Kidney (tissue), 14 donors: ENCODE measurements around the gene PIGL. TPM values are rescaled to one million over a fixed set of nuclear protein-coding genes. Genes with fewer than 3 reads are reported as not detected.

Experiments used
- DNase-seq, 5 donors: peaks; one replicate each; pipeline ENCODE4 v3.0.0-alpha.2; 2013 to 2020
- FAIRE-seq: peaks from 2 replicates; lab custom pipeline; 2012; peaks lifted over from hg19 to GRCh38; lab: Jason Lieb, UNC
- H3K27ac ChIP-seq, 2 donors: one replicate each; pipeline ENCODE4 v1.7.0; 2013; ENCODE audit warnings: low read depth in 2 of 2, low read length in 2 of 2, inconsistent platforms in 1 of 2
- H3K27me3 ChIP-seq: one replicate; pipeline ENCODE4 v1.7.1; 2013; ENCODE audit warnings: low read length, inconsistent platforms; ENCODE audit not compliant: control insufficient read depth, insufficient read depth
- H3K36me3 ChIP-seq, 3 donors: one replicate each; pipeline versions ENCODE4 v1.7.0 to v1.7.1; 2013; ENCODE audit warnings: low read length in 3 of 3, control low read depth in 1 of 3, inconsistent platforms in 1 of 3; ENCODE audit not compliant: insufficient read depth in 3 of 3, control insufficient read depth in 2 of 3
- H3K4me1 ChIP-seq, 3 donors: one replicate each; pipeline versions ENCODE4 v1.7.0 to v1.7.1; 2013; ENCODE audit warnings: low read length in 3 of 3, inconsistent platforms in 1 of 3, low read depth in 1 of 3; ENCODE audit not compliant: control insufficient read depth in 2 of 3, insufficient read depth in 2 of 3
- H3K4me3 ChIP-seq, 3 donors: one replicate each; pipeline versions ENCODE4 v1.7.0 to v1.8.1; 2013; ENCODE audit warnings: low read length in 3 of 3, control low read depth in 1 of 3, inconsistent platforms in 1 of 3
- H3K9ac ChIP-seq, 3 donors: one replicate each; pipeline versions ENCODE4 v1.7.0 to v1.7.1; 2013; ENCODE audit warnings: low read length in 3 of 3, control low read depth in 1 of 3, inconsistent platforms in 1 of 3
- H3K9me3 ChIP-seq, 3 donors: one replicate each; pipeline versions ENCODE4 v1.7.0 to v1.7.1; 2013; ENCODE audit warnings: low read length in 3 of 3, control low read depth in 1 of 3, inconsistent platforms in 1 of 3; ENCODE audit not compliant: control insufficient read depth in 2 of 3, insufficient read depth in 1 of 3
- intact Hi-C: fragments of 100-400 bp; cut with DNase I; formaldehyde crosslinking; loops from one replicate; pipeline ENCODE4 v1.11.1; 2022
- polyA plus RNA-seq: library from polyadenylated mRNA; stranded (reverse); fragments of 350-450 nt; fragmentation: Illumina TruSeq; extraction: RNeasy Lipid Tissue Mini Kit (QIAGEN cat#74804); gene quantifications from one replicate; pipeline ENCODE4 v1.2.3, GENCODE V29; 2014; ENCODE audit warnings: low read depth, low replicate concordance; ENCODE audit not compliant: insufficient read depth
- total RNA-seq: library from RNA; stranded (reverse); fragmentation: NEBNext Ultra II Directional; extraction: Animal tissue kit (Norgen Biotek cat#: 25700); gene quantifications from one replicate; pipeline ENCODE4 v1.2.1, GENCODE V29; 2021
- TF ChIP-seq, protein P1 (sequence below): IDR thresholded peaks from 3 replicates; pipeline ENCODE4 v1.5.1; 2012; ENCODE audit warnings: mild to moderate bottlenecking, moderate library complexity, borderline replicate concordance; ENCODE audit not compliant: insufficient read depth; ENCODE audit errors: extremely low read depth
- donor health status: control.
- donor health status: control.
- donor health status: control.
- donor health status: control.
- donor health status: control.
- donor health status: DM: yes; HTN: yes; CAD: no.
- donor health status: Normal renal cell carcinoma (clear cell type).

Gene PIGL
- total and polyA plus RNA-seq, 2 donors from 2014 or later: 13.6 to 33.5 TPM

DNA sequence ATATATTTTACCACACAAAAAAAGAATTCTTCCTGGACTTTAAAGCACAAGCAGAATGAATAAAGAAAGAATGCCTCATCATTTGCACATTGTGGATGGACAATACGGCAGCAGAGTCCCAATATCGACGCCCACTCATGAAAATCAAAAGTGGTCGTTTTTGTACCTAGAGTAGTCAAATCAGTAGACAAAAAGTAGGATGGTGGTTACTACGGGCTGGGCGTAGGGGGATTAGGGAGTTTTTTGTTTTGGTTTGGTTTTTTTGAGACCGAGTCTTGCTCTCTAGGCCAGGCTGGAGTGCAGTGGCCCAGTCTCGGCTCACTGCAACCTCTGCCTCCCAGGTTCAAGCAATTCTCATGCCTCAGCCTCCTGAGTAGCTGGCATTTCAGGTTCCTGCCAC, 144.9 kb downstream of the PIGL start:
- H3K36me3 ChIP-seq: no peaks in the 10 kb centered on the region
- TF ChIP-seq, protein P1, sequence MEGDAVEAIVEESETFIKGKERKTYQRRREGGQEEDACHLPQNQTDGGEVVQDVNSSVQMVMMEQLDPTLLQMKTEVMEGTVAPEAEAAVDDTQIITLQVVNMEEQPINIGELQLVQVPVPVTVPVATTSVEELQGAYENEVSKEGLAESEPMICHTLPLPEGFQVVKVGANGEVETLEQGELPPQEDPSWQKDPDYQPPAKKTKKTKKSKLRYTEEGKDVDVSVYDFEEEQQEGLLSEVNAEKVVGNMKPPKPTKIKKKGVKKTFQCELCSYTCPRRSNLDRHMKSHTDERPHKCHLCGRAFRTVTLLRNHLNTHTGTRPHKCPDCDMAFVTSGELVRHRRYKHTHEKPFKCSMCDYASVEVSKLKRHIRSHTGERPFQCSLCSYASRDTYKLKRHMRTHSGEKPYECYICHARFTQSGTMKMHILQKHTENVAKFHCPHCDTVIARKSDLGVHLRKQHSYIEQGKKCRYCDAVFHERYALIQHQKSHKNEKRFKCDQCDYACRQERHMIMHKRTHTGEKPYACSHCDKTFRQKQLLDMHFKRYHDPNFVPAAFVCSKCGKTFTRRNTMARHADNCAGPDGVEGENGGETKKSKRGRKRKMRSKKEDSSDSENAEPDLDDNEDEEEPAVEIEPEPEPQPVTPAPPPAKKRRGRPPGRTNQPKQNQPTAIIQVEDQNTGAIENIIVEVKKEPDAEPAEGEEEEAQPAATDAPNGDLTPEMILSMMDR: no peak
- H3K4me3 ChIP-seq: no peak overlapping the region
- H3K27me3 ChIP-seq: no peaks in the 10 kb centered on the region
- no peak overlapping the region for H3K9ac ChIP-seq
- DNase-seq (no peak), FAIRE-seq (no peak)
- no peak overlapping the region for H3K27ac ChIP-seq
- H3K9me3 ChIP-seq: no peaks in the 10 kb centered on the region
- intact Hi-C loops: no loop called here
- peaks cover 0 to 6% (median 6%) of the 10 kb centered on the region in 3 donors for H3K4me1 ChIP-seq

DNA sequence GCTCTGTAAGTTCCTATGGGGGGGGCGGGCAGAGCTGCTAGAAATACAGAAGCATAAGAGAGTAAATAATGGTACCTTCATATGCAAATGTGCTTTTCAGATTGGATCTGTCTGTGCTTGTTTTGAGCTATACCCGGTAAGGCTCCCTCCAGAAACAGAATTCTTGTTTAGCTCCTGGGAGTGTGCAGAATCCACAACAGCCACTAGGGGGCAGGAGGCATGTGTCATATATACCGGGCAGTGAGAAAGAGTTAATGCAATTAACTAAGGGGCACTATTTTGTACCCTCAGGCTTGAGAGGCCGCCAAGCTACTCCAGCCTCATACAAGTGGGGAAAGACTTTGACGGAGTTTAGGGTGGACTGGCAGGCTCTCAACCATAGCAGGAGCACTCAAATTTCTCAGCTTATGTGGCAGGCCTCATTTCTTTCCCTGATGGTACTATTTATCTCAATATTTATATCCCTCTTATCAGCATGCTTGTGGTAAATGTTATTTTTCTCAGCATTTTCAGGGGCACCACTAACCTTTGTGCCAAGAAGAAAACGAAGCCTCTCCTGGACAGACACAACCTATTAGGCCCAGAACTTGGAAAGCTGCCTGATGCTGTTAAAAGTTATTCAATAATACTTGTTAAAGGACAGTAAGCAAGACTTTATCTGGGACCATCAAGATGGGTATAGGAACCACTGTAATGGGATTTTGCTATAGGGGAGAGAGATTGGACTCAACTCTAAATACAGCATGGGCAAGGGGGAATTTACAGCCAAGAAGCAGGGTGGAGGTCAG, 146.9 kb downstream of the PIGL start:
- Histone ChIP-seq H3K36me3 (no peaks in the 10 kb centered on the region), H3K27me3 (no peaks in the 10 kb centered on the region), H3K4me3 (no peak overlapping the region), H3K9ac (no peak overlapping the region), H3K9me3 (no peaks in the 10 kb centered on the region), H3K27ac (peak overlapping the region in 1 of 2 donors; percentile 13), H3K4me1 (peaks cover 0 to 6% (median 6%) of the 10 kb centered on the region in 3 donors)
- FAIRE-seq (no peak), DNase-seq (peak in 4 of 5 donors; percentile 76 to 86 (median 78))
- TF ChIP-seq, protein P1: peak; percentile 92
- intact Hi-C loops: no loop called here

DNA sequence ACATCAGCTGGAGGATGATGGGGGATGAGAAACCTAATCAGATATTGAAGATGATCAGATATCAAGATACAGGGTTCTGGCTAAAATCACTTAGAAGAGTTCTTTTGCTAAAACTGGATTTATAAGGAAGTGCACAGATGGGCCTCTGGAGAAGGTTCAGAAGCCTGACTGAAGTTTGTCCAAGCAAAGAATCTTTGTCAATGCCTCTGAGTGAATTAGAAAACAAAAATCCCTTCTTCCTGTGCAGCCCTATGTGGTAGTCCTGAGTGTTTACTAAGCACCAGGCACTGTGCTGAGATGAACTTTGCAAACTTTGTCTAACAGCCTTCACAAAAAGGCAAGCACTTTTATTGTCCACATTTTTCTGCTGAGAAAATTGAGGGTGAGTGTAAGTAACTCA, 147.6 kb downstream of the PIGL start:
- H3K9me3 ChIP-seq: no peaks in the 10 kb centered on the region
- no peaks in the 10 kb centered on the region for H3K36me3 ChIP-seq
- H3K9ac ChIP-seq: no peak overlapping the region
- no peaks in the 10 kb centered on the region for H3K27me3 ChIP-seq
- FAIRE-seq: no peak
- H3K4me3 ChIP-seq: no peak overlapping the region
- intact Hi-C loops: no loop called here
- TF ChIP-seq, protein P1: no peak
- H3K27ac ChIP-seq: no peak overlapping the region
- H3K4me1 ChIP-seq: peaks cover 0 to 6% (median 6%) of the 10 kb centered on the region in 3 donors
- no peak for DNase-seq
